GM21367 (cell line): ENCODE results near the gene SH3D21.

Source experiments
- ATAC-seq: cut with Tn5 transposase; IDR thresholded peaks from one replicate; pipeline ENCODE4 v1.9.1; 2021; ENCODE audit not compliant: unreplicated experiment

Gene SH3D21

DNA sequence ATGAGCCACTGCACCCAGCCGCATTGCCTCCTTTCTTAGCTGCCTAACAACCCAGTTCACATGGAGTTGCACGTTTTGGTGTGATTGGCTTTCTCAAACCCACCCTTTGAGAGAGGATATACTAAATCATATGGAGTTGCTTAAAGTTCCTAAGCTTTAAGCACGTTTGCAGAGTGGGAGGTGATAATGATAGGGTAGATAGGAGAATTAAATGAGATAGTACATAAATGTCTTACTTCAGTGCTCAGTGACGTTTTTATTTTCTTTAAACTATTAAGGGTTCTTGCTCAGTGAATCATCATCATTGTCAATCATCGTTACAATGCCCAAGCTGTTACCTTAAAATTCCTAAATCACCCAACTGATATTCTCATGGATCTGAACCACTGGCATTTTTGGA, 2.9 kb upstream of the SH3D21 start:
- ATAC-seq, result no peak

DNA sequence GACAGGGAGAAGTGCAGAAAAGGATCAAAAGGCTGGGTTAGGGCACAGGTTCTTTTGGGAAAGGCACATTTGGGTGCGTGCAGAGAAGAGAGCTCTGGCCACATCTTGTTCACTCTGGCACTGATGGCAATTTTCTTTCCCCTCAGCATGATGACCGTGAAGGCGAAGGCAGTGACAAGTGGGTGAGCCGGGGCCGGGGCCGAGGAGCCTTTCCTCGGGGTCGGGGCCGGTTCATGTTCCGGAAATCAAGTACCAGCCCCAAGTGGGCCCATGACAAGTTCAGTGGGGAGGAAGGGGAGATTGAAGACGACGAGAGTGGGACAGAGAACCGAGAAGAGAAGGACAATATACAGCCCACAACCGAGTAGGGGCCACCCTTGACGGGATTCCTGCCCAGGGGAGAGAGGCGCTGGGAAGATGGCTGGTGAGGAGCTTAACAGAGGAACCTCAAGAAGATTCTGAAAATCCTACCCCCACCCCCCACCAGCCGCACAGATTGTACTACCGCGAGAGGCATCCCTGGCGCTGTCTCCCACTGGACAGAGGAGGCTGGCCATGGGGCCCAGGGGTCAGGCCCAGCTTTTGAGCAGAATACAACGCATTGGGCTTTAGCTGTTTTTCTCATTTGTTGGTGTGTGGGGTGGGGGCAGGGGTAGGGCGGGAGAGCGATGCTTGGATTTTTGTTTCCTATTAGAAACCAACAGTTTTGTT, 2.4 kb upstream of the SH3D21 start:
- no peak for ATAC-seq

GRCh38 chr1:36304521-36304920, 1.6 kb upstream of the SH3D21 start:
- no peak for ATAC-seq

DNA sequence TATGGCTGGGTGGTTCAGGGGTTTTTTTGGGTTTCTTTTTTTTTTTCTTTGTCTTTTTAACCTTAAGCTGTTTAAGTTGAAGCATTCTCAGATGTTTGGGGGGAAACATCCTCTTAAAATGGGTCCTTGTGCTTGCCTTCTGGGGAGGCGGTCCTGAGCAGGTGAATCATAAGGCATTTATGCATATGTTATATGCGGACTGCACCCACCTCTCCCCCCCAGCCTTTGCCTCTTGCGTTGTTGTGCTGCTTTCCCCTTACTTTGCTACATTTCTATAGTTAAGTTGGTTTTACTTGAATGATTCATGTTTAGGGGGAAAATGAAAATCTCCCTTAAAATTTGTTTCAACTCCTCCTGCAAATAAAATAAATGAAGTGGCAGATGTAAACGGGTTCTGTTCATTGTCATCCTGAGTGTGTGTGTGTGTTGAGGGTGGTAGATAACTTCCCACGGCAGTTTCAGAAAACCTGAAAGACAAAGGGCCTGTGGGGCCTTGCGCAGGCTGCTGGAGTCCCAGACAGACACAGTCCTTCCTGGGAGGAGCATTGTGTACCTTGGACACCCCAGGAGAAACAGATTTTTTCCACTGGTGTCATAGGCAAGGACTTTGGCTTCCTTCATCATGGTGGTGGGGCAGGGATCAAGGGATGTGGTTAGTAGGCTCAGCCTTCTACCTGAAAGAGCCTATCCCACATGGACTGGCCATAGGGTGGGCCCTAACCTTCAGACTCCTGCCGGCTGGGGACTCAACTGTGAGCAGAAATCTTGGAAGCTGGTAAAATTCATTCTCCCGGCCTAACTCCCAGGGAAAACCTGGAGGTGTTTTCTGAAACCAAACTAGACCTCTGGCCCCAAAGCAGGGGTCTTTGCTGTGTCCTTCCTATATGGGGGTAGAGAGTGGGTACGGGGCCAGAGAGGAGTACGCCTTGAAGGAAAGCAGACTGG, 926 bp upstream of the SH3D21 start:
- ATAC-seq, result no peak

DNA sequence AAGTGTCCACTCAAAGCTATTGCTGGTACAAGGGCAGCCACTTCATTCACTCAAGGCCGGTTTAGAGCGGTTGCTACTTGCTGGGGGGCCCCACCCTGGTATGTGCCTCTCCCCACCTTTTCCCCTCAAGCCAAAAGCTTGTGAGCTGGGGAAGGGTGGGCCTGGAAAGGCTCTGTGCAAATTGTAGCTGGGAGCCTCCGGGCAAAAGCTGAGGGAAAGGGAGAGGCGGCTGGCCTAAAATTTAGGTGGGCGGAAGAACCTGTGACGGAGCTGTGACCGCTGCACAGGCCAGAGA, 306 bp upstream of the SH3D21 start:
- no peak for ATAC-seq

- peak; percentile 91 for ATAC-seq
Observed at GRCh38 chr1:36306902-36307456, 811 bp downstream of the SH3D21 start.

DNA sequence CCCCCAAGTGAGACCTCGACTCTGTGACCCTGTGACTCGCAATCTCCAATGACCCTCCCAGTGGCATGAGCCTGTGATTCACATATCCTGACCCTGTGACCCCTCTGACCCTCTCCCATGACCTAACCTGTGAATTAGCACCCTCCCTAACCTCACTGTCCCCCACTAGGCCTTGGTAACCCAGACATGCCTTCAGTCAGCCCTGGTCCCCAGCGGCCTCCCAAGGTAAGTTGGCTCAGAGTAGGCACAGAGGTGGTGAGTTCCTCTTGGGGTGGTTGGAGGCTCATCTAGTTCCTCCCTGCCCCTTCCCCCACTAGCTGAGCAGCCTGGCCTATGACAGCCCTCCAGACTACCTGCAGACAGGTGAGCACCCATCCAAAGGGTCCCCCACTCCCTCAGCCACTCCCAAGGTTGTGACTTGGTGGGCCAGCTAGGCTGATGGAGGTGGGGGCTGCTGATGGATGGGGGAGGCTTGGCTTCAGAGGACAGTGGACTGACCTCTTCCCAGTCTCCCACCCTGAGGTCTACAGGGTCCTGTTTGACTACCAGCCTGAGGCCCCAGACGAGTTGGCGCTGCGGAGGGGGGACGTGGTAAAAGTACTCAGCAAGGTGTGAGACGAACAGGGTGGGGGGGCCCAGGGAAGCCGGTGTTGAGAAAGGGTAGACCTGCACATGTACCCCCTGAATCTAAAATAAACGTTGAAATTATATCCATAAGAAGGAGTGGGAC, 1.6 kb downstream of the SH3D21 start:
- no peak for ATAC-seq

DNA sequence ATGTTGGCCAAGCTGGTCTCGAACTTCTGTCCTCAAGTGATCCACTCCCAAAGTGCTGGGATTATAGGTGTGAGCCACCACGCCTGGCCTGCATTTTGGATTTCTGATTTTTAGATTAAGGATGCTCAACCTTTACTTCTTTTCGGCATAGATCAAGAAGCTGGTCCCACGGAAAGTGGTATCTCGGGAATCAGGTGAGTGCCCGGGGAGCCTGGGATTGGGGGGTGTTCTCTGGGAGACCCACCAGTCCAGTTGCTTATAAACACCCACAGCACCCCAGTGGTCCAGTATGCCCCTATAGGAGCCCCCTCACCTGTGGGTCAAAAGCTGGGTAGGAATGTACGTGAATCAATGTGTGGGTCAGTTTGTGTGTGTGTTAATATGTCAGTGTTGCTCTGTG, 3.2 kb downstream of the SH3D21 start:
- ATAC-seq, result no peak

DNA sequence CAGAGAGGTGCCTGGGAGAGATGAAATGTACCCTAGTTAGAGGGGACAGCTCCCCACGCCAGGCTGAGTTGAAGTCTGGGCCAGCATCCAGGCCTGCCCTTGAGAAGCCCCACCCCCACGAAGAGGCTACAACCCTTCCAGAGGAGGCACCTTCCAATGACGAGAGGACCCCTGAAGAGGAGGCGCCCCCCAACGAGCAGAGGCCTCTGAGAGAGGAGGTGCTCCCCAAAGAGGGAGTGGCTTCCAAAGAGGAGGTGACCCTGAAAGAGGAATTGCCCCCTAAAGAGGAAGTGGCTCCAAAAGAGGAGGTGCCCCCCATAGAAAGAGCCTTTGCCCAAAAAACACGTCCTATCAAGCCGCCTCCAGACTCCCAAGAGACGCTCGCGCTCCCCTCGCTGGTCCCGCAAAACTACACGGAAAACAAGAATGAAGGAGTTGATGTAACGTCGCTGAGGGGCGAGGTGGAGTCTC, 14.2 kb downstream of the SH3D21 start:
- ATAC-seq, result no peak

- no peak for ATAC-seq
Observed at GRCh38 chr1:36320767-36321118, 14.6 kb downstream of the SH3D21 start.

DNA sequence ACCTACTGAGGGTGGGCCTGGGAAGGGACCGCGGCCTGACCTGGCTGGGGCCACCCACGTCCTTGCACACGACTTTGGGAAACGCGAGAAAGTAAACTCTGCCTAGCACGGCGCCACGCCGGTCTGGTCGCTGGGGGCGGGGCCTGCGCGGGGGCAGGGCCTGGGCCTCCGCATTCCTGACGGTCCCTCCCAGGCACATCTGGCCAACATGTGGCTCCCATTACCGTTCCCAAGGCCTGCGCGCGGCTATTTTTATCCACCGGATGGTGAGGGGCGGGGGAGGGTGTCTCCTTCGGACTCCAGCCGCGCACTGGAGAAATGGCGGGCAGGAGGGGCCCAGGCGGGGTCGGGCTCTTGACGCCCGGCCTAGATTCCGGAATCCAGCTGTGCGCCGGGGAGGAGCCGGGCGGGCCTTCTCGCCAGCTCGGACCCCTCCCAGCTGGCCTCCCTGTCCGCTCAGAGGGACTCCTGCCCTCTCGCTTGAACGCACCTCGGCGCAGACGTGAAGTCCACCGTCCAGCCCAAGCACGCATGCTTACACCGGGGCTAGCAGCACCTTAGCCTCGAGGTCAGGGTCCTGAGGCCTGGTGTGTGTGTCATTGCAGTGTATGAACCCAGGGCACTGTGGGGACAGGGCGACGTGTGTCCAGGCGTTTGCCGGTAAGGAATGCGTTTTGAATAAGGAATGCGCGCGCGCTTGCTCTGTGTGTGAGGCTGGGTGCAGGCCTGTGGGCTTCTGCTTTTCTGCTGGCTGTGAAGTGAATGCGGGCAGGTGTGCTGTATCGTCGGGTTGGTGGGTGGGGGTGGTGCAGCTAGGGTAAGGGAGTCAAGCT, 15.2 kb downstream of the SH3D21 start:
- ATAC-seq, result no peak

DNA sequence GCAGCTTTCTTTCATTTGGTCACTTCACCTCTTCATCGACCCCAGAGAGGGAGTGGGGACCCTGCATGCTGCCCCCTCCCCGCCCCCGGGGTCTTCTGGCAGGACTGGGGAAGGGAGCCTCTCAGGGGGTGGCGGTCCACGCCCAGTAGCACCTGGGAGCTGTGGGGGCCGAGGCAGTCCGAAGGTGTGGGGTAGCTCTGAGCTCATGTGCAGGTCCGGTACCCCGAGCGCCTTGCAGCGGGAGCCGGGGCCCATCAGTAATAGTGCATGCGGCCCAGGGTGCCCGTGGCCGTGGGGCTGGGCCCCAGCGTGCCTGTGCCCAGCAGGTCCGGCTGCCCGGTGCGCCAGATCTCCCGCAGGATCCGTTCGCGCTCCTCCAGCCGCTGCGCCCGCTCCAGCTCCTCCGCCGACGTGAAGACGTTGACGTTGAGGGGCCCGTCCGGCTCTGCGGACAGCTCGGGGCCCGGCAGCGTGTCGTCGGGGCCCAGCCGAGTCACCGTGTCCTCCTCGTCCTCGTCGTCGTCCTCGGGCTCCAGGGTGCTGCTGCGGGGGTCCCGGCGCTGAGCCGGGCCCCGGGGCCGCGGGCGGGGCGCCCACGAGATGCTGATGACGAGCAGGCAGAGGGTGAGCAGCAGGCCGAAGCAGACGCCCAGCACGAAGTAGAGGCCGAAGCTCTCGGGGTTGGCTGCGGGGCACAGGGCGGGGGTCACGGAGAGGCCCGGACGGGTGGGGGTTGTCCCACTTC, 16.0 kb downstream of the SH3D21 start:
- ATAC-seq, result no peak

DNA sequence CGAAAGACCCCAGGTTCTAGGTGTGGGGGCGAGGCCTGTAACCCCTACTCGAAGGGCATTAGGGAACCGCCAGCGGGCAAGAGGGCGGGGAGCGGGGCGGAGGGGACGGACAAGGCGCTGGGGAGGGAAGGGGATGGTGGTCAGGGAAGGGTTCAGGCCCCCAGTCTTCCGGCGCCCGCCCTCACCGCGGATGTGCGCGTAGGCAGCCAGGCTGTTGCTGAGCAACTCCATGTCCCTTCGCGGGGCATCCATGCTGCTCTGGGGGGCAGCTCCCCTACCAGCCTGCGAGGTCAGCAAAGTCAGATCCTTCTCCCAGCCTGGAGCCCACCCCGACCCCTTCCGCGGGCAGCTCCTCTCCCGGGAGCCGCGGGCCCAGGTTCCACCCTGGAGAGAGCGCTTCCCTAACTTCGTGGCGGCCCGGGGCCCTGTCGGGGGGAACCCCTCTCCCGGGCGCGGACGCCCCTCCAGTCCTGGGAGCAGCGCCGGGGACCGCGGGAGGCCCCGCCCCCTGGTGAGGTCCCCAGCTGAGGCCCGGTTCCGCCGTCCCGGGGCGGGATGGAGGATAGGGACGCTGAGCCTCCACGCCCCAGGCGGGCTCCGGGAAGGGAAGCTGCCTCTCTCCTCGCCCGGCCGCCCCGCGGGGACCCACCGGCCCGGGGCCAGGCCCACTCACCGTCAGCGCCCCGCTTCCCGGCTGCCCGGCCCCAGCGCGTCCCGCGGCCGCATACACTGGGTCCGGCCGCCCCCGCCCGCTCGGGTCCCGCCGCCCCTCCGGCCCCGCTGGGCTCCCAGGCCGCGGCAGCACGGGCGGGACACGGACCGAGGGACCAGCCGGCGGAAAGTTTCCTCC, 16.8 kb downstream of the SH3D21 start:
- no peak for ATAC-seq

- no peak for ATAC-seq
Observed at GRCh38 chr1:36323636-36324352, 17.6 kb downstream of the SH3D21 start, which contains the start of gene EVA1B. Gene EVA1B (minus strand): TSS chr1:36323645. CDS start chr1:36323037, 608 bp downstream.

DNA sequence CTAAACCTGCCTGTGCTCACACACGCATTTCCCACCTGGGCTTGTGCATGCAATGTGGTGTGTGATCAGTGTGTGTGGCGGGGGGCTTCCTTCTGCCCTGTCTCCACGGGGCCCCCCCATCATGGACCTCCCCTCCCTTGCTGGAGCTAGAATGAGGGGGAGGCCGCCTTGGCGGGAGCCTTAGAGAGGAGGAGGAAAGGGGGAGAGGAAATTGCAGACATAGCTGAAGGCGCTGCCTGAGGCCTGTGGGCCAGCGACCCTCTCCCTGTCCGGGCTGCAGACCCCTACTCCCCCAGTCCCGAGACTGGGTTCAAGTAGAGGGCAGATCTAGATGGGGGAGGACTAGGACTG, 18.2 kb downstream of the SH3D21 start:
- no peak for ATAC-seq

DNA sequence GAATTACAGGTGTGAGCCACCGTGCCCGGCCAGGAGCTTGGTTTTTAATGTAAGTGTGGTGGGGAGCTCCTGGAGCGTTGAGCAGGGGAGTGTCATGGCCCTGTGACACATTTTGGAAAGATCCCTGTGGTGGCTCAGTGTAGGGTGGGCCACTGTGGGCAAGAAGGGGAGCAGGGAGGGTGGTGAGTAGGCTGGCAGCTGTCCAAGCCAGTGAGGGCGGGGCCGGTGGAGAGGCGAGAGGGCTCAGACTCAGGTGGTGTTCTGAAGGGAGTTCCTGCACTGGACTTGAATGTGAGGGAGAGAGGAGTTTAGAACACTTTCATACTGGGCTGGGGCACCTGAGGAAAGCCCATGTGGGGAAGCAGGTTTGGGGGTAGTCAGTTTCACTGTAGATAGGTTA, 20.3 kb downstream of the SH3D21 start:
- ATAC-seq, result no peak

- no peak for ATAC-seq
Observed at GRCh38 chr1:36327421-36328087, 21.4 kb downstream of the SH3D21 start.

- no peak for ATAC-seq
Observed at GRCh38 chr1:36328088-36328480, 21.9 kb downstream of the SH3D21 start.
